Pancreas (tissue), 10 donors: ENCODE results near the gene CTCF. TPM values are rescaled to one million over a fixed set of nuclear protein-coding genes. Genes with fewer than 3 reads are reported as not detected.

Experiments used
- ATAC-seq, 4 donors: fragments of 200-7000 bp; cut with Tn5 transposase; one replicate each; pipeline versions ENCODE4 v1.8.0 to v1.9.1; 2020; ENCODE audit warnings: mild to moderate bottlenecking in 4 of 4, moderate library complexity in 4 of 4
- DNase-seq, 6 donors: peaks; one replicate each; pipeline ENCODE4 v3.0.0-alpha.2; 2020
- FAIRE-seq: peaks from 2 replicates; lab custom pipeline; 2012; peaks lifted over from hg19 to GRCh38; lab: Jason Lieb, UNC
- H3K27ac ChIP-seq, 4 donors: fragments of 200-600 bp; sonication (generic); 1 replicate in 3 of 4; 2 replicates in 1 of 4; pipeline versions ENCODE4 v1.5.0 to v1.8.0; 2020
- H3K27me3 ChIP-seq, 4 donors: fragments of 200-600 bp; one replicate each; pipeline ENCODE4 v1.8.0; 2021
- H3K36me3 ChIP-seq, 3 donors: fragments of 200-600 bp; sonication (generic) in 1 of 3; one replicate each; pipeline versions ENCODE4 v1.5.0 to v1.8.0; 2020 to 2021
- H3K4me1 ChIP-seq, 3 donors: fragments of 200-600 bp; one replicate each; pipeline ENCODE4 v1.8.0; 2021
- H3K4me3 ChIP-seq, 4 donors: fragments of 200-600 bp; sonication (generic) in 2 of 4; one replicate each; pipeline versions ENCODE4 v1.5.0 to v1.8.0; 2020 to 2021
- H3K9me3 ChIP-seq, 4 donors: fragments of 200-600 bp; one replicate each; pipeline ENCODE4 v1.8.0; 2021
- CTCF ChIP-seq, 4 donors: fragments of 200-600 bp; sonication (generic) in 3 of 4; IDR thresholded peaks; one replicate each; pipeline versions ENCODE4 v1.5.0 to v1.8.0; 2021; ENCODE audit warnings: antibody characterized with exemption in 4 of 4
- WGBS, 2 donors: extraction: QIAGEN DNeasy Blood & Tissue Kit; methylation state at CpG; one replicate each; pipeline ENCODE4 v1.1.7; 2013; 5-methylcytosine and 5-hydroxymethylcytosine counted together
- intact Hi-C, 3 donors: fragments of 100-400 bp; cut with DNase I; formaldehyde crosslinking; loops; one replicate each; pipeline versions ENCODE4 v1.11.1 to v1.14.2; 2022
- polyA plus RNA-seq, 2 donors: library from polyadenylated mRNA; stranded (reverse); fragments of 200-250 nt; gene quantifications; one replicate each; pipeline ENCODE4 v1.2.3, GENCODE V29; 2013
- total RNA-seq, 6 donors: library from RNA; stranded (reverse); fragmentation: NEBNext Ultra II Directional in 4 of 6; extraction: Animal tissue kit (Norgen Biotek cat#: 25700) in 4 of 6; gene quantifications; one replicate each; pipeline versions ENCODE4 v1.2.1 to v1.2.4, GENCODE V29; 2021 to 2023
- donor health status: healthy with polysubstance abuse.
- donor health status: DM: no; HTN: no; CAD: no; lungs with moderate emphysema.
- donor health status: DM: no; HTN: no; CAD: no.
- donor health status: control.
- donor health status: control.
- donor health status: Bipolar disorder and iron deficiency.
- donor health status: DM: yes; HTN: yes; CAD: no.
- donor health status: DM: no; HTN: no; CAD: no.
- donor health status: DM: no; HTN: no; CAD: no.
- donor health status: DM: yes; HTN: yes; CAD: no.

Gene CTCF
- total and polyA plus RNA-seq, 8 donors = 13.3 to 25.2 (median 17.0) TPM

GRCh38 chr16:67637625-67638024 is 75.3 kb downstream of the CTCF start:
- no peaks in the 10 kb centered on the region for H3K9me3 ChIP-seq
- no peak for FAIRE-seq
- peaks cover 3 to 42% (median 16%) of the 10 kb centered on the region in 3 donors for H3K36me3 ChIP-seq
- no peak for DNase-seq
- H3K27ac ChIP-seq = no peak overlapping the region
- no peaks in the 10 kb centered on the region for H3K4me1 ChIP-seq
- no peak for TF ChIP-seq CTCF (IDR thresholded peaks at IDR 0.05)
- 92 to 96% methylated on average over 12 of the region's 12 CpGs for WGBS, 2 donors
- no peaks in the 10 kb centered on the region for H3K27me3 ChIP-seq
- H3K4me3 ChIP-seq = no peak overlapping the region
- ATAC-seq = no peak
- intact Hi-C loops = no loop called here

GRCh38 chr16:67641779-67642708 is 79.7 kb downstream of the CTCF start:
- peak in 4 of 6 donors; percentile 60 to 79 (median 70) for DNase-seq

GRCh38 chr16:67644038-67644437 is 81.7 kb downstream of the CTCF start:
- Histone ChIP-seq H3K36me3 (no peaks in the 10 kb centered on the region), H3K4me1 (no peaks in the 10 kb centered on the region), H3K27me3 (peaks cover 0 to 7% (median 0%) of the 10 kb centered on the region in 4 donors), H3K9me3 (no peaks in the 10 kb centered on the region), H3K27ac (no peak overlapping the region), H3K4me3 (no peak overlapping the region)
- 82 to 85% methylated on average over 9 of the region's 9 CpGs for WGBS, 2 donors
- FAIRE-seq = no peak
- no peak for ATAC-seq
- intact Hi-C loops = no loop called here
- peak in 1 of 6 donors; percentile 24 for DNase-seq
- TF ChIP-seq CTCF (IDR thresholded peaks at IDR 0.05) = no peak

More at GRCh38 chr16:67641779-67642708, 79.7 kb downstream of the CTCF start:
- H3K4me1 ChIP-seq = no peaks in the 10 kb centered on the region
- TF ChIP-seq CTCF (IDR thresholded peaks at IDR 0.05) = no peak
- H3K27ac ChIP-seq = no peak overlapping the region
- intact Hi-C loops = no loop called here
- 37 to 38% methylated on average over 10 of the region's 10 CpGs for WGBS, 2 donors
- FAIRE-seq (no peak), ATAC-seq (peak; percentile 47 to 82 (median 66))
- peaks cover 0 to 19% (median 1%) of the 10 kb centered on the region in 3 donors for H3K36me3 ChIP-seq
- H3K4me3 ChIP-seq = no peak overlapping the region
- no peaks in the 10 kb centered on the region for H3K9me3 ChIP-seq
- H3K27me3 ChIP-seq = no peaks in the 10 kb centered on the region

- intact Hi-C loops = no loop called here
- Histone ChIP-seq H3K9me3 (no peaks in the 10 kb centered on the region), H3K27ac (no peak overlapping the region), H3K4me1 (no peaks in the 10 kb centered on the region), H3K36me3 (no peaks in the 10 kb centered on the region), H3K27me3 (peaks cover 0 to 7% (median 0%) of the 10 kb centered on the region in 4 donors), H3K4me3 (peak overlapping the region in 1 of 4 donors; percentile 43)
- FAIRE-seq = no peak
- DNase-seq = peak in 1 of 6 donors; percentile 64
- ATAC-seq = no peak
- TF ChIP-seq CTCF (IDR thresholded peaks at IDR 0.05) = no peak
- WGBS, 2 donors = 81 to 83% methylated on average over 13 to 15 of the region's 15 CpGs
Measured at GRCh38 chr16:67645397-67646121, 83.2 kb downstream of the CTCF start.
